ENCODE data around the gene ZNF880.
"Not testable (repeated sequence)": the region's sequence is repeated elsewhere in the genome, so short reads cannot be mapped to it uniquely, and the experiment has no call there.

The ZNF880 gene

GRCh38 chr19:52369559-52370340 lies at the start of gene ZNF880:
ZNF880 (plus strand) TSS chr19:52369923; CDS start chr19:52369966, 43 bp downstream.
- peak within 1 kb of the TSS; percentile 92 for H3K4me3 ChIP-seq (ENCODE audit: control insufficient read depth, low read depth, low read length)
- peak; percentile 90 for DNase-seq (ENCODE audit: low read depth)
- TF ChIP-seq CTCF (conservative IDR thresholded peaks at IDR 0.05; ENCODE audit: control insufficient read depth, insufficient read depth, low read depth, low read length), result no peak

GRCh38 chr19:52322429-52322828 lies 47.3 kb upstream of the ZNF880 start:
- DNase-seq (ENCODE audit: low read depth), result no peak
- H3K4me3 ChIP-seq (ENCODE audit: control insufficient read depth, low read depth, low read length), result no peak overlapping the region
- TF ChIP-seq CTCF (conservative IDR thresholded peaks at IDR 0.05; ENCODE audit: control insufficient read depth, insufficient read depth, low read depth, low read length), result no peak

GRCh38 chr19:52331757-52332156 lies 38.0 kb upstream of the ZNF880 start:
- no peak overlapping the region for H3K4me3 ChIP-seq (ENCODE audit: control insufficient read depth, low read depth, low read length)
- DNase-seq (ENCODE audit: low read depth), result no peak
- TF ChIP-seq CTCF (conservative IDR thresholded peaks at IDR 0.05; ENCODE audit: control insufficient read depth, insufficient read depth, low read depth, low read length), result no peak

GRCh38 chr19:52335768-52336116 lies 34.0 kb upstream of the ZNF880 start:
- DNase-seq (ENCODE audit: low read depth), result no peak
- H3K4me3 ChIP-seq (ENCODE audit: control insufficient read depth, low read depth, low read length), result peak overlapping the region; percentile 81
- TF ChIP-seq CTCF (conservative IDR thresholded peaks at IDR 0.05; ENCODE audit: control insufficient read depth, insufficient read depth, low read depth, low read length), result no peak

- peak within 1 kb of the TSS; percentile 81 for H3K4me3 ChIP-seq (ENCODE audit: control insufficient read depth, low read depth, low read length)
- TF ChIP-seq CTCF (conservative IDR thresholded peaks at IDR 0.05; ENCODE audit: control insufficient read depth, insufficient read depth, low read depth, low read length), result no peak
- DNase-seq (ENCODE audit: low read depth), result peak; percentile 75
Measured at GRCh38 chr19:52336117-52336790, 33.5 kb upstream of the ZNF880 start, which contains the start of gene ZNF610. ZNF610 (plus strand) TSS chr19:52336243; CDS start chr19:52349173, 12,930 bp downstream.

GRCh38 chr19:52336791-52337381 lies 32.8 kb upstream of the ZNF880 start:
- peak; percentile 9 for DNase-seq (ENCODE audit: low read depth)
- TF ChIP-seq CTCF (conservative IDR thresholded peaks at IDR 0.05; ENCODE audit: control insufficient read depth, insufficient read depth, low read depth, low read length), result no peak
- peak overlapping the region; percentile 81 for H3K4me3 ChIP-seq (ENCODE audit: control insufficient read depth, low read depth, low read length)

- not testable (repeated sequence) for DNase-seq (ENCODE audit: low read depth); H3K4me3 ChIP-seq (ENCODE audit: control insufficient read depth, low read depth, low read length)
Measured at GRCh38 chr19:52339022-52339421, 30.7 kb upstream of the ZNF880 start.

Data from fibroblast of mammary gland (primary cell).